ENCODE data around the gene H19.

Gene H19

DNA sequence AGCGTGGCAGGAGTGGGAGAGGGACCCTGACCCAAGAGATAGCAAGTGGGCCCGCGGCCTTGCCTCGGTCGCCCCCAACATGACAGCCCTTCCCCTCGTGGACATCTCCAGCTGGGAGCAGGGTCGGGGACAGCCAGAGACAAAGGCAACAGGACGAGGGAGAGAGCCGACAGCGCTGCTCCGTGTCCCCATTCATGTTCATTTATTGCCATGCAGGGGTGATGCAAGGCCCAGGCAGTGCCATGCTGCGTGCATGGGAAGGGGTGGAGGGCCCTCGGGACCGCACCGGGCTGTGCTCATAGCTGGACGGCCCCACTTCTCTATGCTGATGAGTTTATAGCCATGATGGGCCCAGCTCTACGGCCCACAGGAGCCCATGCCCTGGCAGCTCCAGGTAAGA lies 37.9 kb downstream of the H19 start:
- DNase-seq (ENCODE audit: low read depth): no peak
- no peak for TF ChIP-seq CTCF (IDR thresholded peaks at IDR 0.05; ENCODE audit: control insufficient read depth, insufficient read depth, low read depth, low read length, missing control alignments)
- no peak overlapping the region for H3K4me3 ChIP-seq (ENCODE audit: control insufficient read depth, low read depth, low read length)

DNA sequence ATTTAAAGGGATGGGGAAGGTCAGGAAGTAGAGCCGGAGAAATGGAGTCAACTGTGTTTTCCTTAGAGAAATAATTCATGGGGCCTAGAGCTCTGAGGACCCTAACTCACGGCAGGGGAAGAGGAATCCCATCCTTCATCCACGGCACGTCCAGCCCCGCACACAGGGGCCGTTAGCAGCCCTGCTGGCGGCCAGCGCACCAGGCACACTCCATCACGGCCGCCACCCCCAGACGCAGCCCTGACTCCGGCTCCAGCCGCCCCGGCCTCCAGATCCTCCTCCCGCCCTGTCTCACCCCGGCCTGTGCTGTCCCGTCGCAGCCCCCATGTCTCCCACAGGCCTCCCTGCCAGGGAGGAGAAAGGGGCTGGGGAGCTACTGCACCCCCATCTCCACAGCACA lies 39.3 kb downstream of the H19 start:
- DNase-seq (ENCODE audit: low read depth): no peak
- no peak for TF ChIP-seq CTCF (IDR thresholded peaks at IDR 0.05; ENCODE audit: control insufficient read depth, insufficient read depth, low read depth, low read length, missing control alignments)
- H3K4me3 ChIP-seq (ENCODE audit: control insufficient read depth, low read depth, low read length): no peak overlapping the region

- no peak for TF ChIP-seq CTCF (IDR thresholded peaks at IDR 0.05; ENCODE audit: control insufficient read depth, insufficient read depth, low read depth, low read length, missing control alignments)
- no peak for DNase-seq (ENCODE audit: low read depth)
- no peak overlapping the region for H3K4me3 ChIP-seq (ENCODE audit: control insufficient read depth, low read depth, low read length)
Observed at GRCh38 chr11:1953489-1954266, 44.0 kb downstream of the H19 start.

DNA sequence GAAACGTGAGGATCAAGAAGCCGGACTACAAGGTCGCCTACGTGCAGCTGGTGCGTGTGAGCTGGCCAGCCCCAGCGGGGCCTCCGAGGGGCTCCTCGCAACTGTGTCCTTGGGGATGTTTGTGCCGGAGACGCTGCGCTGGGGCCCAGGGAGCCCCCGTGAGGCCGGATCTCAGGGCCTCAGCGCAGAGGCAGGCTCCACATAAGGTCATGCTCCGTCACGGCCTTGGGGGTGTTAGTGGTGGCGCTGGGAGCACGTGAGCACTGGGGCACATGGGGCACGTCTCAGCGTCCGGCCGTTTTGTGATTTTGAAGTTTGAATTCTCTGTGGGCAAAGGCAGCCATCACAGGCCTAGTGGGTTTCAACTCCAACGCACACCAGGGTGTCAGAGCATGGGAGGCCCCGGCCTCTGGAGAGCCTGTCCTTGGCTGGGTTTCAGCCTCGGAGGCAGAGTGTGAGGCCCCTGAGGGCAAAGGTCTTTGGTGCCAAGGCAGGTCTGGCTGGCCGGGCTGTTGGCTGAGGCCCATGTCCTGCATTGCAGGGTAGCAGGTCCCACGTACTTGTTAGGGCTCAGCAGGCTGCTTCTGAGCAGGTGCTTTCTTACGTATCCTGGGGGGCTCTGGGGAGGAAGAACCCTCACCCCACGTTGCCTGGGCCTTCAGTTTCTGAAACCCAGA lies 44.7 kb downstream of the H19 start:
- no peak for TF ChIP-seq CTCF (IDR thresholded peaks at IDR 0.05; ENCODE audit: control insufficient read depth, insufficient read depth, low read depth, low read length, missing control alignments)
- no peak overlapping the region for H3K4me3 ChIP-seq (ENCODE audit: control insufficient read depth, low read depth, low read length)
- DNase-seq (ENCODE audit: low read depth): no peak

DNA sequence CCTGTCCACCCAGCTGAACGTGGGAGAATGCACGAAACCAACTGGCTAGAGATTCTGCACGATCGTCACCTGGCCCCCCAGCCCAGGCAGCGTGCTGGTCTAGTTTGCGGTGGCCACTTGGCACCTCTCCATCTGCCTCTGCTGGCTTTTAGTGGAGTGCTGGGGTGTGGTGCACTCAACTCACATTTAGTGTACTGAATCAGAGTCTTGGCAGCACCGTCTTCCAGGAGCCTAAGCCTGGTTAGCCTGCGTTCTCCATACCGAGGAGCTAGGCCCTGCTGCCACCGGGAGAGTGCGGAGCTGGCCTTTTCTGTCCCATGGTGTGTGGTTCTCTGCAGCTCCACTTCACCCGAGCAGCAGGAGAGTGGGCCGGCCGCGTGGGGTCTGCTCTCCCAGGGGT lies 47.7 kb downstream of the H19 start:
- H3K4me3 ChIP-seq (ENCODE audit: control insufficient read depth, low read depth, low read length): no peak overlapping the region
- no peak for TF ChIP-seq CTCF (IDR thresholded peaks at IDR 0.05; ENCODE audit: control insufficient read depth, insufficient read depth, low read depth, low read length, missing control alignments)
- no peak for DNase-seq (ENCODE audit: low read depth)

GRCh38 chr11:1949302-1949701 lies 48.3 kb downstream of the H19 start:
- H3K4me3 ChIP-seq (ENCODE audit: control insufficient read depth, low read depth, low read length): no peak overlapping the region
- DNase-seq (ENCODE audit: low read depth): no peak
- TF ChIP-seq CTCF (IDR thresholded peaks at IDR 0.05; ENCODE audit: control insufficient read depth, insufficient read depth, low read depth, low read length, missing control alignments): no peak
